SK-N-SH (cell line): ENCODE measurements around the gene TP53I3.

Experiments
- CHD2 ChIP-seq: fragments of 150-350 bp; IDR thresholded peaks from 2 replicates; pipeline ENCODE4 v1.6.1; 2018; ENCODE audit warnings: low read length; ENCODE audit not compliant: partially characterized antibody
- JUND ChIP-seq: IDR thresholded peaks from 2 replicates; pipeline ENCODE4 v1.4.0; 2012
- PBX3 ChIP-seq: IDR thresholded peaks from 2 replicates; pipeline ENCODE4; 2012
- POLR2AphosphoS5 ChIP-seq: IDR thresholded peaks from 2 replicates; pipeline ENCODE4 v1.6.1; 2012; ENCODE audit warnings: low read depth, low read length
- REST ChIP-seq: IDR thresholded peaks from 2 replicates; pipeline ENCODE4 v1.6.1; 2012; ENCODE audit warnings: mild to moderate bottlenecking, low read depth, low read length, moderate library complexity
- RXRA ChIP-seq: IDR thresholded peaks from 2 replicates; pipeline ENCODE4 v1.4.0; 2012; ENCODE audit warnings: low read depth, mild to moderate bottlenecking, borderline replicate concordance
- TAF1 ChIP-seq: IDR thresholded peaks from 2 replicates; pipeline ENCODE4 v1.6.1; 2012; ENCODE audit warnings: low read depth, mild to moderate bottlenecking, low read length, moderate library complexity, borderline replicate concordance
- TEAD4 ChIP-seq: IDR thresholded peaks from 2 replicates; pipeline ENCODE4 v1.4.0; 2012; ENCODE audit warnings: mild to moderate bottlenecking, borderline replicate concordance; ENCODE audit not compliant: insufficient read depth
- TF ChIP-seq, protein P1 (sequence below): fragments of 200-600 bp; sonication (generic); IDR thresholded peaks from 2 replicates; pipeline ENCODE4 v1.6.1; 2017; ENCODE audit warnings: antibody characterized with exemption, mild to moderate bottlenecking, moderate library complexity
- TF ChIP-seq, protein P2 (sequence below): fragments of 150-350 bp; IDR thresholded peaks from 2 replicates; pipeline ENCODE4 v1.6.1; 2017; ENCODE audit warnings: antibody characterized with exemption, low read length, low read depth, borderline replicate concordance

DNA sequence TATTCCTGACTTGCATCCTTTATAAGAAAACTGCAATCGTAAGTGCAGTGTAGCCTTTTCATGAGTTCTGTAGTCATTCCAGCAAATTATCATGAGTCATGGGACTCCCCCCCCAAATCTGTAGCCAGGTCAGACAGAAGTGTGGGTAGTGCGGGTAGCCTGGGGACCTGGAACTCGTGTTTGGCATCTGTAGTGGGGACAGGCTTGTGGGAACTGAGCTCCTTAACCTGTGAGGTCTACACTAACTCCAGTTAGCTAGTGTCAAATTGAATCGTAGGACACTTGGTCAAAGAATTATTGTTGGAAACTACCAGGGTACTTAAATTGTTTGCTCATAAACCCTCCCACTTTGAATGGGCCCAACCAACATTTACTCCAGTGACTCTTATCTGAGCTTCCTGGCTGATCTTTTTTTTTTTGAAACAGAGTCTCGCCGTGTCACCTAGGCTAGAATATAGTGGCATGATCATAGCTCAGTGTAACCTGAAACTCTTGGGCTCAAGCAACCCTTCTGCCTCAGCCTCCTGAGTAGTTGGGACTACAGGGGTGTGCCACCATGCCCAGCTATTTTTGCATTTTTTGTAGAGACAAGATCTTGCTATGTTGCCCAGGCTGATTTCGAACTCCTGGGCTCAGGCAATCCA lies 26.1 kb upstream of the TP53I3 start:
- TF ChIP-seq REST, result no peak
- TF ChIP-seq POLR2AphosphoS5, result no peak
- TF ChIP-seq, protein P1, sequence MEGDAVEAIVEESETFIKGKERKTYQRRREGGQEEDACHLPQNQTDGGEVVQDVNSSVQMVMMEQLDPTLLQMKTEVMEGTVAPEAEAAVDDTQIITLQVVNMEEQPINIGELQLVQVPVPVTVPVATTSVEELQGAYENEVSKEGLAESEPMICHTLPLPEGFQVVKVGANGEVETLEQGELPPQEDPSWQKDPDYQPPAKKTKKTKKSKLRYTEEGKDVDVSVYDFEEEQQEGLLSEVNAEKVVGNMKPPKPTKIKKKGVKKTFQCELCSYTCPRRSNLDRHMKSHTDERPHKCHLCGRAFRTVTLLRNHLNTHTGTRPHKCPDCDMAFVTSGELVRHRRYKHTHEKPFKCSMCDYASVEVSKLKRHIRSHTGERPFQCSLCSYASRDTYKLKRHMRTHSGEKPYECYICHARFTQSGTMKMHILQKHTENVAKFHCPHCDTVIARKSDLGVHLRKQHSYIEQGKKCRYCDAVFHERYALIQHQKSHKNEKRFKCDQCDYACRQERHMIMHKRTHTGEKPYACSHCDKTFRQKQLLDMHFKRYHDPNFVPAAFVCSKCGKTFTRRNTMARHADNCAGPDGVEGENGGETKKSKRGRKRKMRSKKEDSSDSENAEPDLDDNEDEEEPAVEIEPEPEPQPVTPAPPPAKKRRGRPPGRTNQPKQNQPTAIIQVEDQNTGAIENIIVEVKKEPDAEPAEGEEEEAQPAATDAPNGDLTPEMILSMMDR, result no peak
- no peak for TF ChIP-seq PBX3
- TF ChIP-seq RXRA, result no peak
- TF ChIP-seq, protein P2, sequence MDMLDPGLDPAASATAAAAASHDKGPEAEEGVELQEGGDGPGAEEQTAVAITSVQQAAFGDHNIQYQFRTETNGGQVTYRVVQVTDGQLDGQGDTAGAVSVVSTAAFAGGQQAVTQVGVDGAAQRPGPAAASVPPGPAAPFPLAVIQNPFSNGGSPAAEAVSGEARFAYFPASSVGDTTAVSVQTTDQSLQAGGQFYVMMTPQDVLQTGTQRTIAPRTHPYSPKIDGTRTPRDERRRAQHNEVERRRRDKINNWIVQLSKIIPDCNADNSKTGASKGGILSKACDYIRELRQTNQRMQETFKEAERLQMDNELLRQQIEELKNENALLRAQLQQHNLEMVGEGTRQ, result no peak
- no peak for TF ChIP-seq CHD2
- TF ChIP-seq TAF1, result no peak
- no peak for TF ChIP-seq TEAD4
- no peak for TF ChIP-seq JUND
